GM21529 (cell line): ENCODE data around the gene ZNF639.
A peak's percentile ranks its signal among the peaks of the same experiment; 100 is the strongest.

Source experiments
- ATAC-seq: cut with Tn5 transposase; IDR thresholded peaks from one replicate; pipeline ENCODE4 v1.9.1; 2021; ENCODE audit not compliant: unreplicated experiment

Gene ZNF639

DNA sequence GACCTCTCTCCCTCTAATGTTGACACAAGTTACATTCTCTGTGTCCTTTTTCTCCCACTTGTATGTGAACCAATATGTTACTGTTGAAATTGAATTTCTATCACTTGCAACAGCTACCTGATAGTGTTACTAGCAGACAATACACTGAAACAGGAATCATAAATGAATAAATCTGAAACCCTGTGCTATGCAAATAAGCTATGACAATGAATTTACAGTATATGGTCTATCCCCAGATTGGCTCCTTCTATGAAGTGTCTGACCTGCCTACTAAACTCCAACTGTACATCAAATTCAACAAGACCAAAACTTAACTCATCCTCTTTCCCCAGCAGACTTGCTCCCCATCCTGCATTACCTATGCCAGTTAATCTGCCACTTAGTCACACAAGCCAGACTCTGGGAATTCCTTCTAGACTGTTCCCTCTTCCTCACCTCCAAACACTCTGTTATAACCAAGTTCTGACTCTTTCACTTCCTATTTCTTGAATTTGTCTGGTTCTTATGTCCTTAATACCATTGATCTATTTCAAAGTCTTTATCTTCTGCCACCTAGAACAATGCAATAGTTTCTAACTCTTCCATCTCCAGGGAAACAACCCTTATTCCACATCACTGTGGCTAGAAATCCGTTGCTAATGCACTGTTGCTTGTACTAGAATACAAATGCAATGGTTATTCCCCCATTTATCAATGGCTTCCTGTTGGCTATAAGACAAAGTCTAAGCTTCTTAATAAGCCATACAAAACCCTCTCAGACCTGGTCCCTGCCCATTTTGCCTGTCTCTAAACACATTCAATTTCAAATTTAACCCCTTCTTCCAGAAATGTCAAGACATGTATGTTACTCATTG, 13.4 kb upstream of the ZNF639 start:
- ATAC-seq, result peak; percentile 96

DNA sequence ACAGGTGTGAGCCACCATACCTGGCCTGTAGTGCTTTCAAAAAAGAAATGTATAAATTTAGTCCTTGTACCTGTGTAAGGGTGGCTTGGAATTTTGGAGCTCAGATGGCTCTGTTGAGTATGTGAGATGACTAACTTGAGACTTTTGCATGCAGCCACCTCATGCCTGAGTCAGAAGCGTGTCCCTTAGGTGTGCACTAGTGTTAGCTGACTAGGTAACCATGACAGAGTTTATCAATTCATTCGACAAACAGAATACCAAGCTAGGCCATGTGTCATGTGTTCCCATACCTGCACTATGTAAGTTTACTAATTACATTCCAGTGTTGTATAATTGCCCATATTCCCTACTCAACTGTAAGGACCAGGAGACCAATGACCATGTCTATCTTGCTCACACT, 4.0 kb upstream of the ZNF639 start:
- ATAC-seq, result no peak

DNA sequence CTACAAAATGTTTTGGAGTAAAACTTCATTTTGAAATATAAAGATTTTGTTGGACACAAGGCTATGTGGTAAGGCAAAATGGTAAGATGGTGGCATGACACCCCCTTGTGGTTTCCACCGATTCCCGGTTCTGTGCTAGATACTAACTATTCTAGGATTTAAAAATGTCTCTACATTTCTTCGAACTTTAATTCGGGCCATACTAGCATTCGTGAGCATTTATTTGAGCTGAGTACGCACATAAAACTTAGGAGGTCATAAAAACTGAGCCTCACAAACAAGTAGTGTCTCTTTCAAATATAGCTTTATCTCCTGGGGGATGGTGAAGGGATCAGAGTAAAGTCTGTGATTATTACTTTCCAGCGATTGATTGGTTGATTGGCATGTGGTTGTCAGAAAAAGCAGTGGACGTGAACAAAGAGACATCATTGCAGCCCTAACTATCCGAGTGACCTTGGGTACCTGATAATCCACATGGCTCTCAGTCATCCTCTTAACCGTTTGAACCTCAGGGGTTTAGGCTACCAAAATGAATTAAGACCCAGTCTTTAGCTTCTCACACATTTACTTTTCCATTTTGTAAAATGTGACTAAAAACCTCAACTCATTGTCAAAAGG, 1.1 kb upstream of the ZNF639 start:
- no peak for ATAC-seq

DNA sequence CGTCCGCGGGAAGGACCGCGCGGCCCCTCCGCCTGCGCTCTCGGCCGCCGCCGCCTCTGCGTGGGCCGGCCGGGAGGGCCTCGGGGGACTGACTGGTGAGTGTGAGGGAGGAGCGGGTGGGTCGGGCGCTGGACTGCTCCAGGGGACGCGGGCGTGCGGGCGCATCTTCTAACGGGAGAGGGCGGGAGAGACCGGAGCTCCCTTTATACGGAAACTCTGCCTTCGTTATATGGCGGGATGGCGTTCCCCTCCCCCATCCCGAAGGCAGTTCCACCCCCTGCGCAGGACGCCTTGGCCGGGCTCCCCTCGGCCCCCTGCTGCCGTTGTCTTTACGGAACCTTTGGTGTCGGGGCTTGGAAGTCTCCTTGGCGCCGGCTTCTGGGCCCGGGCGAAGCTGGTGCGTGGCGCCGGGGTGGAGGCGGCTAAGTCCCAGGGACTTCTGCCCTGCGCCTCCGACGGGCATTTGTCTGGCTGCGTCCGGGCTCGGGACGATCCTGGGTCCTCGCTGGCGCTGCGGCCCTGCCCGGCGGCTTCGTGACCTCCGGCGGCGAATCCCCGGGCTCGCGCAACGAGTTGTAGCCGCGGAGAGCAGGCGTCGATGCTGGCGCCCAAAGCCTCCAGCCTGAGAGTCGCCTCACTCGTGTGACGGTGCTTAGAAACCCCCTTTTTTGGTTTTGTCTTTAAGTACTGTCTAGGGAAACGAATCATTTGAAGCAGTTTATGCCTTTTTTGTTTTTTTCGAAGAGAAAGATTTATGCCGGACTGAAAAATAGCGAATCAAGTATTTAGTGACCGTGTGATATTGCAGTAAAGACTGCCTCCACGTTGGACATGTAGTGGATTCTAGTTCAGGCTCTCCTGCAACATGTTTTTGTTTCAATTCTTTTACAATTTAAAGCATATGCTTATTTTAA, 623 bp downstream of the ZNF639 start:
- ATAC-seq, result peak; percentile 38

DNA sequence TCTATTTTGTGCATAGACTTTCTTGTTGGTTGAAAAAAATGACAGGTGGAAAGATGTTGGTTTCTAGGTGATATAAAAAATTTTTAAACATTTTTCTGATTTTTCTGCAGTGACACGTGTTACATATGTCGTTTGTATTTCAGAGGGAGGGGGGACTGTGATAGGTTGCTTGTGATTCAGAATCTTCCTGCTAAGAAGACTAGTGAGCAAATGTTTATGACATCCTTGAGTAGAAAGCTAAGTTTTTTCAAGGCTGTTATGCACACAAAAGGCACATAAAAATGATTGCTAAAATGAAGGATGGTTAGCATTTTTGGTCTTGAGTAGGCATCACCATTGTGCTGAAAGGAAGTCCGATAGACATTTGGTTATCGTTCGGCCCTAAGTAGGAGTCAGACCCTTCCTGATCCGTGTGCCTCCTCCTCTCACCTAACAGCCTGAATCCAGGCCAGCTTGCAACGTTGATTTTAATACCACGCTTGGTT, 1.5 kb downstream of the ZNF639 start:
- peak; percentile 20 for ATAC-seq

DNA sequence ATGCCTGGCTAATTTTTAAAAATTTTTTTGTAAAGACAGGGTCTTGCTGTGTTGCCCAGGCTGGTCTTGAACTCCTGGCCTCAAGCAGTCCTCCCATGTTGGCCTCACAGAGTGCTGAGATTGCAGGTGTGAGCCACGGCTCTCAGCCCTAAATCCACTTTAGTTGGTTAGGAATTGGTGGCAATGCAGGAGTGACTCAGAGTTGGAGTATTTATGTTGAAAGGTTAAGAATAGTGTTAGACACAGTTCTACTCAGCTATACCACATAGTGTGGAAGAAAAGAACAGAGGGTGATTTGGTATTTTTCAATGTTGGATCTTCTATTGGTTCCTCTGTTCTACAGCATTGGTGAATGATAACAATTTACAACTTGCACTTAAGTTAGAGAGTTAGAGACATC, 7.6 kb downstream of the ZNF639 start:
- ATAC-seq, result no peak

DNA sequence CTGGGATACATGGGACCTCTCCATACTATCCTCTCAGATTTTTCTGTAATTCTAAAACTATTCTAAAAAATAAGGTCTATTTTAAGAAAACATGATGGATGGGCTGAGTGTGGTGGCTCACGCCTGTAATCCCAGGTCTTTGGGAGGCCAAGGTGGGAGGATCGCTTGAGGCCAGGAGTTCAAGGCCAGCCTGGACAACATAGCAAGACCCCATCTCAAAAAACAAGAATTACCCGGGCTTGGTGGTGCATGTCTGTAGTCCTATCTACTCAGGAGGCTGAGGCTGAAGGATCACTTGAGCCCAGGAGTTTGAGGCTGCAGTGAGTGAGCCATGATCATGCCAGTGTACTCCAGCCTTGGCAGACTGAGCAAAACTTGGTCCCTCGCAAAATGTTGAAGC, 9.4 kb downstream of the ZNF639 start:
- ATAC-seq, result no peak

DNA sequence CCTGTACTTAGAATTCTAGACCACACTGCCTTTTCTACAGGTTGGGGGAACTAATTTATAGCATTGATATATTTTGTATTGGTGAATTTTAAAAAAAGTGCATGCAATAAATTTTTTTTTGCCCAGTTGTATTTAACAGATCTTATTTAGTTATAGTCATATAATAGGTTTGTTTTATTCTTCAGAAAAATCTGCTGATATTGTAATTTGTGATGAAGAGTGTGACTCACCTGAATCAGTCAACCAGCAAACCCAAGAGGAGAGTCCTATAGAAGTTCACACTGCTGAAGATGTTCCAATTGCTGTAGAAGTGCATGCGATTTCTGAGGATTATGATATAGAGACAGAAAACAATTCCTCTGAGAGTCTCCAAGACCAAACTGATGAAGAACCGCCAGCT, 10.3 kb downstream of the ZNF639 start:
- ATAC-seq, result no peak

DNA sequence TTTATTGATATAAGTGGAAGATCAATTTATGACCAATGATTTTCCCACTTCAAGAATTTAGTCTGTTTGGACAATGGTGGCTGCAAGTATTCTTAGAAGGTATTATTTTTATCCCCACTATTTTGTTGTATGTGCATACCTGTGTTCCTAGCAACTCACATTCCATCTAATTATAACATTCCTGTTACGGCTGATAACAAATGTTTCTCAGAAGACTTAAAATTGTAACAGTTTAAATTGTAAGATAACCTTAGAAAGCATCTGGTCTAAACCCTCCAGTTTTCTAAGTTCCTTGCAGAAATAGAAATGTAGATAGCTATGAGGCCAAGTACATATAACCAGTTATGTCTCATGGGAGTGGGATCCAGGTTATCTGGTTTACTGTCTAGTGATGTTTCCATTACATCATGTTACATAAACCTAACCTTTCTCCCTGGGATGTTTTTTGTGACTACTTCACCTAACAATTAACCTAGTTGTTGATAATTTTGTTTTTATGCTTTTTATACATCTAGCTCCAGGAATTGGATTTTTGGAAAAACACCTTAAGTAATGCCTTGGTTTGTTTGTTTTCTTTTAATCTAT, 13.6 kb downstream of the ZNF639 start:
- ATAC-seq, result no peak

DNA sequence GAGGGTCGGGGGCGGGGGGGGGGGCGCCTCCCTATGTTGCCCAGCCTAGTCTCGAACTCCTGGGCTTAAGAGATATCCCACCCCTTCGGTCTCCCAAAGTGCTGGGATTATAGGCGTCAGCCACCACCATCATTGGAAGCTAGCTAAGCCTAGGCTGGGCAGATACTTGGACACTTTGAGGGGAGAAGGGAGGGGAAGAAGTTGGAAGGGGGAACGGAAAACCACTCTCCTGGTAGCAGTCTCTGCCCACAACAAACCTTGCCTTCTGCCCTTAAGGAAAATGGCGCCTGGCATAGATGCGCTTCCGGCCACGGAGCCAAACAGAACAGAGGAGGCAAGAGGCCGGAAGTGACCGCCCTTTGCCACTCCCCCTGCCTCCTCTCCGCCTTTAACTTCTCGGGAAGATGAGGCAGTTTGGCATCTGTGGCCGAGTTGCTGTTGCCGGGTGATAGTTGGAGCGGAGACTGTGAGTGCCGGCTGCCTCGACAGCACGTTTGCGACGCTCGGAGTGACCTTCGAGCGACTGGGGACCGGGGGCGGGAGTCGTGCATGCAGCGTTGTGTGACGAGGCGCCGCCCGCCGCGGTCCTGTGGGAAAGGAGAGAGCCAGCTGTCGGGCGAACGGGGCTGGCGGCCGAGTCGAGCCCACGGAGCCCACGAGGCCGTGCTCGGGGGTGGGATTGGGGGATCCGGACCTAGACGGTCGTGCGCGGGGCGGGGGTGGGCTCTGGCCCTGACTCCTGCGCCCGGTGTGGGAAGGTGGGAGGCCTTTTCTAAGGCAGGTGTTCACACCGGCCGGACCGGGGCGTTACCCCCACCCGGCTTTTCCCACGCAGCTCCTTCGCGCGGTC, 24.7 kb downstream of the ZNF639 start, which contains the start of gene MFN1:
MFN1 (plus strand) TSS at position 365 of the 850 bp plus-strand sequence. CDS start 1,143 bp downstream, outside the sequence.
- ATAC-seq, result peak; percentile 93

DNA sequence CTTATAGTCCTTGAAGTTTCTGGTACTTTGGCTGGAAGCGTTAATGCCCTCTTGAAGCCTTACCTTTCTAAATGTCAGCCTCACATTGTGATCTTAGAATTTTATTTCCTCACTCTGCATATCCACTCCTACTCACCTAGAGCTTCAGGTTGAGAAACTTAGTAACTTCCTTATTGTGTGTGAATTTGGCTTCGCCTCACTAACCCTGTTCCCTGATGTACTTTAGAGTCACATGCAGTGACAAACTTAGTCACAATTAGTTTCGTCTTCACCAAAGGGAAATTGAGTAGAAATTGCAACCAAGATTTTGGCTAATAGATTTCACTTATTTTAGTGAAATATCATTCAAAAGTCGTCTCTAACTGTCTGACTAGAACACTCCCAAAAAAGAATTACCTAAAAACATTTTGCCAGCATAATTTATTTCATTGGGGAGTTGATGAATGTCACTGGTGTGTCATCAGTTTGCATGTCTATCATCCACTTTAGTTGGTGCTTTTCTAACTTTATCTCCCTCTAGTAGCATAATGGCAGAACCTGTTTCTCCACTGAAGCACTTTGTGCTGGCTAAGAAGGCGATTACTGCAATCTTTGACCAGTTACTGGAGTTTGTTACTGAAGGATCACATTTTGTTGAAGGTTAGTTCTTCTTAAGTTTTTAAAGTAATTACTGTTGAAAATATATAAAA, 25.6 kb downstream of the ZNF639 start:
- ATAC-seq, result peak; percentile 66

DNA sequence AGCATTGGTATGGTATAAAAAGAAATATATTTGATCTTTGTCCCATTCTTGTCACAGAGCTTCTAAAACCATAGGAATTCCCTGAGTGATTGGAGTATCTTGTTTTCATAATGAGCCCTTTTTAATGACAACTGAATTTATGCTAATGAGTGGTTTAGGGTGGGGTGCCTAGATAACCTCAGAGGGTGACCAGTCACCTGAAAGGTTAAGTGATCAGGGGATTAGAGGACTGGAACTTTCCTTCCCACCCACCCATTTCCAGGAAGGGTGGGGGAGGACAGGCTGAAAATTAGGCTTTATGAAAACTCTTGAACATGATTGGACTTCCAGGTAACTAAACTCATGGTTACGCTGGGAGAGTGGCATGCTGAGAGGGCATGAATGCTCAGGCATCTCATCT, 33.2 kb downstream of the ZNF639 start:
- no peak for ATAC-seq

DNA sequence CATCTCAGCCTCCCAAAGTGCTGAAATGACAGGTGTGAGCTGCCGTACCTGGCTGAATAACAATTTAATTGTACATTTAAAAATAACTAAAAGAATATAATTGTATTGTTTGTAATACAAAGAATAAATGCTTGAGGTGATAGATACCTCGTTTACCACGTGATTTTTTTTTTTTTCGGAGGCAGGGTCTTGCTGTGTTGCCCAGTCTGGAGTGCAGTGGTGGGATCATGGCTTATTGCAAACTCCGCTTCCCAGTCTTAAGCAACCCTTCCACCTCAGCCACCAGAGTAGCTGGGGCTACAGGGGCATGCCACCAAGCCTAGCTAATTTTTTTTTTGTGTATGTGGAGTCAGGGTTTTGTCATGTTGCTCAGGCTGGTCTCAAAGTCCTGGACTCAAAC, 40.5 kb downstream of the ZNF639 start:
- ATAC-seq, result no peak

DNA sequence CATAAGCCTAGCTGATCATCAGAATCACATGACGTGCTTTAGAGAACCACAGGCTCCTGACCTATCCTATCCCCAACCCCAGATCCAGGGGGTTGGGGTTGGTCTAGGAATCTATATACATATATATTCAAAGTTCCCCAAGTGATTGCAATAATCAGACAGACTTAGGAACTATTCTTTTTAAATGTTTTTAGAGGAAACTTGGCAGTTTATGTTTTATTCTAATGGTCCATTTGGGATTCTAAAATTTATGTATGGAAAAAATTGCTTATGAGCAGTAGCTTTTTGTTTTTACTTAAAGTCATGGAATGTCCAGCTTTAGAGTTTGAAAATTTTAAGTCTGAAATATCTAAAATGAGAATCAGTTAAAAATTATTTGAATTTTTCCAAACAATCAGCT, 46.8 kb downstream of the ZNF639 start:
- no peak for ATAC-seq

DNA sequence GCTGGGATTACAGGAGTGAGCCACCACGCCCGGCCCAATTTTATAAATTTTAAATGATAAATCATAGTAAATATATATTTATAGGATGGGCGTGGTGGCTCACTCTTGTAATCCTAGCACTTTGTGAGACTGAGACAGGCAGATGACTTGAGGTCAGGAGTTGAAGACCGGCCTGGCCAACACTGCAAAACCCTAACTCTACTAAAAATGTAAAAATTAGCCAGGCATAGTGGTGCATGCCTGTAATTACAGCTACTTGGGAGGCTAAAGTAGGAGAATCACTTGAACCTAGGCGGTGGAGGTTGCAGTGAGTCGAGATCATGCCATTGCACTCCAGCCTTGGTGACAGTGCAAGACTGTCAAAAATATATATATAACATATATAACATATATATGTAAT, 51.1 kb downstream of the ZNF639 start:
- ATAC-seq, result no peak

DNA sequence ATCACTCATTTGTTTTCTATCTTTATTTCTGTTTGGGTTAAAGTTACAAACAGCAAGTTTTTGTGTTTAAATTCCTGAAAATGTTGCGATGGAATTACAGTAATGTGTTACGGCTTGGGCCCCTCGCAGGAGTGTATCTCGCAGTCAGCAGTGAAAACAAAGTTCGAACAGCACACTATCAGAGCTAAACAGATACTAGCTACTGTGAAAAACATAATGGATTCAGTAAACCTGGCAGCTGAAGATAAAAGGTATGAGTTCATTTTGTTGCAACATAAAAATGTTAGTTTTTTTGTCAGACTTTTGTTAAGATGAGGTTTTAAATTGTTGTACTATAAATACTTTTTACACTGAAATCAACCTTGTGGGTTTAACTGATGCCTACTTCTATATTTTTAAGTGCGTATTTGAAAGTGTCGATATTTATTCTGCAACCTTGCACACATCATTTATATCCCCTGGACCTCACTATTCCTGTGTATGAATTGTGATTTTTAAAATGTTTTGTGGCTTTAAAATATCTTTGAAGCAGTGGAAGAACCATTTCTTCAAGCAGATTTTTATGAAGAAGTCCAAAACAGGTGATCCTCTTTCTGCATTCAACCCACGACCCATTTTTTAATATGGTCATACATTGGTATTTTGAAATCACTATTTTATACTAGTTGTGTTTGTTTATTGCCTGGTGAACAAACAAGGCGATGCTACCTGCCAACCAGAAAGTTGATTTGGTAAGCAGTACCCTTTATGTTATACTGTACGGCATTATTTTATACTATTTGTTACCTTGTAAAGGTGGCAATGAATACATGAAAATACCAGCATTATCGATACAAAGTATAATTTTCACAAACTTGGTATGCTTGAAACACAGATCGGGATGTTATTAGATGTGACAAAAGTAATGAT, 52.5 kb downstream of the ZNF639 start:
- no peak for ATAC-seq

DNA sequence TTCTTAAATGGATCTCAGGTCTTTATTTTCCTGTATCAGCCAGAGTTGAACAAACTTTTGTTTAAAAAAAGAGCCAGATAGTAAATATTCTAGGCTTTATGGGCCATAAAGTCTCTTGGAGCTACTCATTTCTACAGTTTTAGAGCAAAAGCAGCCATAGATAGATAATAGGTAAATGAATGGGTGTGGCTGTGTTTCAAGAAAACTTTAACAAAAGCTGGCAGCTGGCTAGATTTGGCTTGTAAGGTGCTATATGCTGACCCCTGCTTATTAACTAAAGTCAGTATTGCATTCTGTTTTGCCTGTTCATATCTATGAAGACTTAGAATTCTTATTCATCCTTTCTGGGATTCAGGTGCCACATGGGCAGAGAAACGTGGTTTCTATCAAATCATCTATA, 53.6 kb downstream of the ZNF639 start:
- ATAC-seq, result no peak
